H1 (cell line): ENCODE measurements around the gene RABEP2.
"Not testable (repeated sequence)": the region's sequence is repeated elsewhere in the genome, so short reads cannot be mapped to it uniquely, and the experiment has no call there.

Experiments used
- CHD2 ChIP-seq: IDR thresholded peaks from 2 replicates; pipeline ENCODE4 v1.6.1; 2012; ENCODE audit warnings: low read length, improper control_type of control experiment
- EZH2 ChIP-seq: fragments of 200-600 bp; sonication (generic); IDR thresholded peaks from 2 replicates; pipeline ENCODE4 v1.7.1; 2012; ENCODE audit warnings: low read depth, mild to moderate bottlenecking, moderate library complexity, low read length, inconsistent platforms; ENCODE audit not compliant: severe bottlenecking
- FOSL1 ChIP-seq: IDR thresholded peaks from 2 replicates; pipeline ENCODE4 v1.6.1; 2011; ENCODE audit warnings: mild to moderate bottlenecking, low read depth, low read length, moderate library complexity; ENCODE audit not compliant: insufficient read depth
- GABPA ChIP-seq: IDR thresholded peaks from 2 replicates; pipeline ENCODE4 v1.6.1; 2011; ENCODE audit warnings: mild to moderate bottlenecking, low read length, moderate library complexity, borderline replicate concordance; ENCODE audit not compliant: insufficient read depth
- GTF2F1 ChIP-seq: IDR thresholded peaks from 2 replicates; pipeline ENCODE4 v1.6.1; 2012; ENCODE audit warnings: low read depth, low read length, improper control_type of control experiment, borderline replicate concordance
- KDM5A ChIP-seq: fragments of 200-600 bp; IDR thresholded peaks from 2 replicates; pipeline ENCODE4 v1.7.1; 2012; ENCODE audit warnings: mild to moderate bottlenecking, low read length, inconsistent platforms, mixed read lengths
- POLR2A ChIP-seq, 2 experiments: IDR thresholded peaks; 1 replicate in 1 of 2; 2 replicates in 1 of 2; pipeline ENCODE4 v1.6.1; 2011; ENCODE audit warnings: low read depth in 2 of 2, low read length in 2 of 2, mild to moderate bottlenecking in 2 of 2; ENCODE audit errors: control extremely low read depth in 1 of 2
- POLR2AphosphoS5 ChIP-seq: IDR thresholded peaks from 2 replicates; pipeline ENCODE4 v1.6.1; 2011; ENCODE audit warnings: low read depth, low read length
- YY1 ChIP-seq: IDR thresholded peaks from 2 replicates; pipeline ENCODE4 v1.6.1; 2011; ENCODE audit warnings: low read depth, mild to moderate bottlenecking, low read length
- ZNF274 ChIP-seq: IDR thresholded peaks from 2 replicates; pipeline ENCODE4 v1.7.0; 2012; ENCODE audit warnings: low read length, borderline replicate concordance; ENCODE audit errors: extremely low read depth
- TF ChIP-seq, protein P1 (sequence below): IDR thresholded peaks from 2 replicates; pipeline ENCODE4 v1.6.1; 2012; ENCODE audit warnings: low read length, inconsistent platforms
- TF ChIP-seq, protein P2 (sequence below), 3 experiments: IDR thresholded peaks; 1 replicate in 2 of 3; 2 replicates in 1 of 3; pipeline versions ENCODE4 v1.5.1 to v1.6.1; 2011; ENCODE audit warnings: low read length in 3 of 3, mild to moderate bottlenecking in 3 of 3, inconsistent platforms in 2 of 3, low read depth in 1 of 3, moderate library complexity in 1 of 3; ENCODE audit not compliant: insufficient read depth in 1 of 3; ENCODE audit errors: control extremely low read depth in 1 of 3

DNA sequence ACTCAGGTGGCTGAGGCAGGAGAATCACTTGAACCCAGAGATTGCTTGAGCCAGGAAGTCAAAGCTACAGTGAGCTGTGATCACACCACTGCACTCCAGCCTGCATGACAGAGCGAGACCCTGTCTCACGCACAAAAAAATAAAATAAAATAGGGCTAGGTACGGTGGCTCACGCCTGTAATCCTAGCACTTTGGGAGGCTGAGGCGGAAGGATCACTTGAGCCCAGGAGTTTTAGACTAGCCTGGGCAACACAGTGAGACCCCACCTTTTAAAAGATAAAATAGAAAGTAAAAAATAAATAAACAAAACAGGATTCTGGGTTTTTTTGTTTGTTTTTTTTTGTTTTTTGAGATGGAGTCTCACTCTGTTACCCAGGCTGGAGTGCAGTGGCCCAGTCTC is 34.7 kb downstream of the RABEP2 start:
- not testable (repeated sequence) for TF ChIP-seq POLR2A (IDR thresholded peaks at IDR 0.05; ENCODE audit: control extremely low read depth in 1 of 2, low read depth in 2 of 2, low read length in 2 of 2); POLR2AphosphoS5; GTF2F1; ZNF274; CHD2; GABPA; FOSL1; KDM5A; YY1; EZH2
- TF ChIP-seq, protein P1, sequence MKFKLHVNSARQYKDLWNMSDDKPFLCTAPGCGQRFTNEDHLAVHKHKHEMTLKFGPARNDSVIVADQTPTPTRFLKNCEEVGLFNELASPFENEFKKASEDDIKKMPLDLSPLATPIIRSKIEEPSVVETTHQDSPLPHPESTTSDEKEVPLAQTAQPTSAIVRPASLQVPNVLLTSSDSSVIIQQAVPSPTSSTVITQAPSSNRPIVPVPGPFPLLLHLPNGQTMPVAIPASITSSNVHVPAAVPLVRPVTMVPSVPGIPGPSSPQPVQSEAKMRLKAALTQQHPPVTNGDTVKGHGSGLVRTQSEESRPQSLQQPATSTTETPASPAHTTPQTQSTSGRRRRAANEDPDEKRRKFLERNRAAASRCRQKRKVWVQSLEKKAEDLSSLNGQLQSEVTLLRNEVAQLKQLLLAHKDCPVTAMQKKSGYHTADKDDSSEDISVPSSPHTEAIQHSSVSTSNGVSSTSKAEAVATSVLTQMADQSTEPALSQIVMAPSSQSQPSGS: not testable (repeated sequence)
- TF ChIP-seq, protein P2, sequence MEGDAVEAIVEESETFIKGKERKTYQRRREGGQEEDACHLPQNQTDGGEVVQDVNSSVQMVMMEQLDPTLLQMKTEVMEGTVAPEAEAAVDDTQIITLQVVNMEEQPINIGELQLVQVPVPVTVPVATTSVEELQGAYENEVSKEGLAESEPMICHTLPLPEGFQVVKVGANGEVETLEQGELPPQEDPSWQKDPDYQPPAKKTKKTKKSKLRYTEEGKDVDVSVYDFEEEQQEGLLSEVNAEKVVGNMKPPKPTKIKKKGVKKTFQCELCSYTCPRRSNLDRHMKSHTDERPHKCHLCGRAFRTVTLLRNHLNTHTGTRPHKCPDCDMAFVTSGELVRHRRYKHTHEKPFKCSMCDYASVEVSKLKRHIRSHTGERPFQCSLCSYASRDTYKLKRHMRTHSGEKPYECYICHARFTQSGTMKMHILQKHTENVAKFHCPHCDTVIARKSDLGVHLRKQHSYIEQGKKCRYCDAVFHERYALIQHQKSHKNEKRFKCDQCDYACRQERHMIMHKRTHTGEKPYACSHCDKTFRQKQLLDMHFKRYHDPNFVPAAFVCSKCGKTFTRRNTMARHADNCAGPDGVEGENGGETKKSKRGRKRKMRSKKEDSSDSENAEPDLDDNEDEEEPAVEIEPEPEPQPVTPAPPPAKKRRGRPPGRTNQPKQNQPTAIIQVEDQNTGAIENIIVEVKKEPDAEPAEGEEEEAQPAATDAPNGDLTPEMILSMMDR (IDR thresholded peaks at IDR 0.05; ENCODE audit: control extremely low read depth in 1 of 3, insufficient read depth in 1 of 3, low read depth in 1 of 3, low read length in 3 of 3): not testable (repeated sequence)
